K562 (cell line): ENCODE results near the gene FASTK. TPM values are rescaled to one million over a fixed set of nuclear protein-coding genes. Genes with fewer than 3 reads are reported as not detected.

Experiments
- ATAC-seq: fragments of 200-7000 bp; cut with Tn5 transposase; 3 replicates; pipeline ENCODE4 v1.9.1; 2020; ENCODE audit warnings: moderate library complexity
- BruUV-seq: library from RNA; stranded (reverse); fragments of 400-500 nt; replicated peaks from 2 replicates; lab custom pipeline; 2021; lab: Mats Ljungman, UMichigan
- CTCF ChIA-PET: fragments of 300-600 bp; formaldehyde crosslinking; extraction: SDS; loops from one replicate; lab custom pipeline; 2021; ENCODE audit warnings: low intra/inter-chr PET ratio; lab: Yijun Ruan, JAX
- POLR2A ChIA-PET: fragments of 300-600, 350-650 bp; sonication (Branson Sonifier 250); formaldehyde crosslinking; extraction: SDS; loops from one replicate; lab custom pipeline; 2021; ENCODE audit warnings: antibody characterized with exemption, inconsistent platforms; lab: Yijun Ruan, JAX
- DNase-seq, 4 experiments: peaks; one replicate each; pipeline versions ENCODE4 v3.0.0 to v3.0.0-alpha.2; 2011 to 2018; ENCODE audit warnings: low spot score in 3 of 4, mixed read lengths in 3 of 4; ENCODE audit errors: extremely low read depth in 1 of 4
- FAIRE-seq: peaks from 2 replicates; lab custom pipeline; 2011; peaks lifted over from hg19 to GRCh38; lab: Jason Lieb, UNC
- H2AFZ ChIP-seq: 2 replicates; pipeline ENCODE4 v1.6.0; 2011; ENCODE audit warnings: low read depth, low read length, control low read depth, inconsistent platforms
- H3K27ac ChIP-seq: fragments of 200-600 bp; 3 replicates; pipeline ENCODE4 v1.8.0; 2011; ENCODE audit warnings: low read depth, mild to moderate bottlenecking, control low read depth, inconsistent platforms, low read length, moderate library complexity, mixed read lengths; ENCODE audit errors: extremely low read depth
- H3K27me3 ChIP-seq, 2 experiments: fragments of 300-600 bp in 1 of 2; 2 replicates in 1 of 2; 3 replicates in 1 of 2; pipeline versions ENCODE4 v1.6.0 to v1.8.0; 2011; ENCODE audit warnings: inconsistent platforms in 2 of 2, low read length in 2 of 2, mild to moderate bottlenecking in 1 of 2, mixed read lengths in 1 of 2, moderate library complexity in 1 of 2; ENCODE audit not compliant: control insufficient read depth in 2 of 2, insufficient read depth in 2 of 2
- H3K36me3 ChIP-seq: fragments of 300-600 bp; 3 replicates; pipeline ENCODE4 v1.8.0; 2011; ENCODE audit warnings: mild to moderate bottlenecking, low read length, inconsistent platforms; ENCODE audit not compliant: control insufficient read depth, insufficient read depth
- H3K4me1 ChIP-seq, 2 experiments: fragments of 200-600 bp in 1 of 2; replicated peaks in 1 of 2; 2 replicates in 1 of 2; 3 replicates in 1 of 2; pipeline versions ENCODE4 v1.5.1 to v1.8.0; 2011; ENCODE audit warnings: inconsistent platforms in 2 of 2, low read length in 2 of 2, mild to moderate bottlenecking in 1 of 2, mixed read lengths in 1 of 2, moderate library complexity in 1 of 2; ENCODE audit not compliant: control insufficient read depth in 2 of 2, insufficient read depth in 2 of 2
- H3K4me2 ChIP-seq: 2 replicates; pipeline ENCODE4 v1.6.1; 2011; ENCODE audit warnings: low read length, control low read depth, inconsistent platforms, mixed read lengths; ENCODE audit not compliant: insufficient read depth
- H3K4me3 ChIP-seq: fragments of 200-600 bp; sonication (generic), shearing (Covaris generic); 2 replicates; pipeline ENCODE4 v1.5.1; 2016; ENCODE audit warnings: control low read depth, inconsistent platforms
- H3K79me2 ChIP-seq: fragments of 200-600 bp; 3 replicates; pipeline ENCODE4 v1.8.0; 2011; ENCODE audit warnings: low read length, inconsistent platforms; ENCODE audit not compliant: control insufficient read depth, insufficient read depth
- H3K9ac ChIP-seq, 2 experiments: 2 replicates each; pipeline versions ENCODE4 v1.6.0 to v1.6.1; 2011; ENCODE audit warnings: low read depth in 2 of 2, low read length in 2 of 2, control low read depth in 1 of 2, inconsistent platforms in 1 of 2, mild to moderate bottlenecking in 1 of 2, mixed read lengths in 1 of 2; ENCODE audit not compliant: insufficient read depth in 1 of 2
- H3K9me1 ChIP-seq: one replicate; pipeline ENCODE4 v1.6.0; 2011; ENCODE audit warnings: inconsistent platforms, mild to moderate bottlenecking, low read length, moderate library complexity; ENCODE audit not compliant: control insufficient read depth, insufficient read depth
- H3K9me3 ChIP-seq: replicated peaks from 2 replicates; pipeline ENCODE4 v1.5.1; 2011; ENCODE audit warnings: low read depth, low read length, inconsistent platforms; ENCODE audit not compliant: control insufficient read depth, insufficient read depth
- H4K20me1 ChIP-seq: replicated peaks from 2 replicates; pipeline ENCODE4 v1.6.1; 2011; ENCODE audit warnings: low read length, inconsistent platforms, mixed read lengths; ENCODE audit not compliant: control insufficient read depth, insufficient read depth
- CBFB ChIP-seq: sonication (generic); formaldehyde crosslinking; IDR thresholded peaks from 2 replicates; pipeline ENCODE4 v1.4.0; 2020; ENCODE audit warnings: mild to moderate bottlenecking, missing genetic modification reagents
- CBX3 ChIP-seq, 2 experiments: IDR thresholded peaks; 1 replicate in 1 of 2; 2 replicates in 1 of 2; pipeline ENCODE4 v1.6.1; 2012; ENCODE audit warnings: inconsistent platforms in 2 of 2, low read length in 2 of 2, borderline replicate concordance in 1 of 2, control low read depth in 1 of 2
- CREB1 ChIP-seq, 2 experiments: sonication (generic) in 1 of 2; formaldehyde crosslinking in 1 of 2; IDR thresholded peaks; 2 replicates each; pipeline versions ENCODE4 v1.6.1 to v1.8.0; 2012 to 2022; ENCODE audit warnings: inconsistent platforms in 1 of 2, mild to moderate bottlenecking in 1 of 2, missing genetic modification reagents in 1 of 2, moderate library complexity in 1 of 2
- CTBP1 ChIP-seq: fragments of 450-650 bp; IDR thresholded peaks from 2 replicates; pipeline ENCODE4 v1.6.1; 2016; ENCODE audit warnings: borderline replicate concordance
- EP300 ChIP-seq: IDR thresholded peaks from 2 replicates; pipeline ENCODE4 v1.6.1; 2012; ENCODE audit warnings: low read length, improper control_type of control experiment
- POLR2B ChIP-seq: fragments of 450-650 bp; IDR thresholded peaks from 2 replicates; pipeline ENCODE4 v1.6.1; 2018; ENCODE audit warnings: low read depth; ENCODE audit not compliant: partially characterized antibody
- PRDM10 ChIP-seq: fragments of 450-650 bp; IDR thresholded peaks from 2 replicates; pipeline ENCODE4 v1.6.1; 2018; ENCODE audit not compliant: partially characterized antibody
- RBM22 ChIP-seq: fragments of 200-400 bp; formaldehyde crosslinking; IDR thresholded peaks from 2 replicates; pipeline ENCODE4 v1.6.1; 2018; ENCODE audit warnings: low read length, low read depth; ENCODE audit not compliant: poor library complexity, severe bottlenecking
- SAFB ChIP-seq: fragments of 200-400 bp; formaldehyde crosslinking; IDR thresholded peaks from 2 replicates; pipeline ENCODE4 v1.6.1; 2017; ENCODE audit warnings: low read depth, low read length, borderline replicate concordance
- TCF7 ChIP-seq: sonication (generic); IDR thresholded peaks from 2 replicates; pipeline ENCODE4 v1.6.1; 2016; ENCODE audit warnings: antibody characterized with exemption, borderline replicate concordance
- WGBS: fragments of 100-300 bp; shearing (Covaris generic); methylation state at CpG from one replicate; pipeline ENCODE4 v1.1.6; 2016; ENCODE audit warnings: low coverage, mixed read lengths; ENCODE audit not compliant: insufficient coverage; ENCODE audit errors: missing lambda C conversion rate; 5-methylcytosine and 5-hydroxymethylcytosine counted together
- in situ Hi-C: fragments of 300-500 bp; cut with MboI; formaldehyde crosslinking; loops from 4 replicates; pipeline ENCODE4 v1.15.0; 2018; ENCODE audit warnings: inconsistent platforms, mixed read lengths
- intact Hi-C: fragments of 100-400 bp; cut with micrococcal nuclease; formaldehyde crosslinking; loops from 2 replicates; pipeline ENCODE4 v1.14.2; 2022
- polyA plus RNA-seq, 8 experiments: library from polyadenylated mRNA; depleted of rRNA in 4 of 8; stranded (reverse) in 5 of 8; unstranded in 3 of 8; fragments of >200 nt; fragmentation: Nextera tagmentation in 2 of 8; fragmentation: Illumina TruSeq in 1 of 8; extraction: Ambion mirVana in 2 of 8; extraction: Trizol in 1 of 8; gene quantifications; 2 replicates each; pipeline versions ENCODE4 v1.2.1 to v1.2.3, GENCODE V29; 2011 to 2014; ENCODE audit warnings: inconsistent platforms in 1 of 8, missing spikeins in 1 of 8
- total RNA-seq, 7 experiments: library from RNA; depleted of rRNA in 6 of 7; stranded (reverse); fragments of >200 nt in 6 of 7; fragmentation: Illumina TruSeq in 2 of 7; extraction: Trizol in 2 of 7; gene quantifications; 2 replicates each; pipeline versions ENCODE4 v1.2.1 to v1.2.3, GENCODE V29; 2011 to 2021; ENCODE audit warnings: low replicate concordance in 1 of 7
- TF ChIP-seq, protein P1 (sequence below): sonication (generic); formaldehyde crosslinking; IDR thresholded peaks from 2 replicates; pipeline ENCODE4 v1.8.0; 2022; ENCODE audit warnings: missing genetic modification reagents, mild to moderate bottlenecking, moderate library complexity, borderline replicate concordance
- TF ChIP-seq, protein P2 (sequence below), 2 experiments: fragments of 200-800 bp in 1 of 2; sonication (Bioruptor generic) in 1 of 2; sonication (generic) in 1 of 2; formaldehyde crosslinking in 1 of 2; IDR thresholded peaks in 1 of 2; conservative IDR thresholded peaks in 1 of 2; 2 replicates each; pipeline versions ENCODE4 v1.5.0 to v1.6.1; 2016 to 2020; ENCODE audit warnings: missing compliant biosample characterization in 1 of 2, missing genetic modification characterization in 1 of 2, missing genetic modification reagents in 1 of 2

FASTK gene
- total and polyA plus RNA-seq, 9 of the 15 experiments (the other 6 are each of a cell fraction or from before 2014, with no cell fraction given) = 0.51 to 150 (median 48.2) TPM

DNA sequence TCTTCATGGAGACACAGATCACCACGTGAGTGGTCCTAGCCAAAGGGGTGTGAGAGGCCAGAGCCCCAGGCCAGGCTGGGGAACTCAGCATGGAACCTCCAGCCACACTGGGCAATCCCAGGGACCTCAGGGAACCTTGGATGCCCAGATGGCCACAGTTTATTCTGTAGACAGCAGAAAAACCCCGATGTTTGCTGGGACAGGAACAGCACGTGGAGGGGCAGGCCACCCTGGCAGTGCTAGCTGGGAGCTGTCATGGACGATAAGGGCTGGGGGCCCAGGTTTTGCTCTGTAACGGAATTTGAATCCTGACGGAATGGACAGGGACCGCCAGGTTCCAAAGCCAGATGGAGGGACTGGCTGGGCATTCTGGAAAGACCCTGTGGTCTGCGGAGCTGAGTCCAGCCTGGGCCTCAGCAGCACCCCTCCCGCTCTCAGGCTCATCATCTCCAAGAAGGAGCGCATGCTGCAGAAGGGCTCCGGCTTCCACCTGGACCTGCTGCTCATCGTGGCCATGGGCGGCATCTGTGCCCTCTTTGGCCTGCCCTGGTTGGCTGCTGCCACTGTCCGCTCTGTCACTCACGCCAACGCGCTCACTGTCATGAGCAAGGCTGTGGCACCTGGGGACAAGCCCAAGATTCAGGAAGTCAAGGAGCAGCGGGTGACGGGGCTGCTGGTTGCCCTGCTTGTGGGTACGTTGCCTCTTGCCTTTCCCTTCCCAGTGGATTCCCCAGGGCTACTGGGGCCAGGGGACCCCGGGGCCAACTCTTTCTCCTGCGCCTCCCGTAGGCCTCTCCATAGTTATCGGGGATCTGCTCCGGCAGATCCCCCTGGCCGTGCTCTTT, 5.6 kb downstream of the FASTK start:
- Histone ChIP-seq H3K27ac (no peak overlapping the region), H3K79me2 (peaks cover 16% of the 10 kb centered on the region), H3K9me3 (no peaks in the 10 kb centered on the region), H3K4me3 (no peak overlapping the region), H3K36me3 (peaks cover 96% of the 10 kb centered on the region), H3K9ac (peak overlapping the region in 1 of 2 experiments; percentile 41; a peak in 1 of 4 replicates), H3K4me2 (no peak overlapping the region), H3K4me1 (peaks cover 23 to 73% of the 10 kb centered on the region in 2 experiments), H2AFZ (no peak overlapping the region), H4K20me1 (peaks cover 4% of the 10 kb centered on the region), H3K9me1 (no peaks in the 10 kb centered on the region), H3K27me3 (no peaks in the 10 kb centered on the region)
- DNase-seq (no peak), ATAC-seq (no peak), FAIRE-seq (peak; percentile 15)
- 92% methylated on average over 26 of the region's 26 CpGs for WGBS
- intact Hi-C loops (no loop called here), in situ Hi-C loops (no loop called here)
- CTCF ChIA-PET = no interaction called here
- POLR2A ChIA-PET = interaction anchor here (0.7 to 1.8 kb wide), 5 partner anchors 10 to 79 kb away, joined by 3 to 8 read pairs (median 5); no protein-coding TSS in a partner anchor
- BruUV-seq = no TSS peak
- TF ChIP-seq, protein P1, sequence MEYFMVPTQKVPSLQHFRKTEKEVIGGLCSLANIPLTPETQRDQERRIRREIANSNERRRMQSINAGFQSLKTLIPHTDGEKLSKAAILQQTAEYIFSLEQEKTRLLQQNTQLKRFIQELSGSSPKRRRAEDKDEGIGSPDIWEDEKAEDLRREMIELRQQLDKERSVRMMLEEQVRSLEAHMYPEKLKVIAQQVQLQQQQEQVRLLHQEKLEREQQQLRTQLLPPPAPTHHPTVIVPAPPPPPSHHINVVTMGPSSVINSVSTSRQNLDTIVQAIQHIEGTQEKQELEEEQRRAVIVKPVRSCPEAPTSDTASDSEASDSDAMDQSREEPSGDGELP (CRISPR knock-in tag) = peak; percentile 18; the same call in 1 of the 2 replicates
- TF ChIP-seq RBM22 (peak; percentile 95), TCF7 (no peak), CBX3 (IDR thresholded peaks at IDR 0.05; ENCODE audit: borderline replicate concordance in 1 of 2, low read length in 2 of 2) (no peak), EP300 (no peak), CBFB (CRISPR knock-in tag) (0 out of 2 replicates have a peak, but pooled peaks have one; percentile 29), CREB1 (IDR thresholded peaks at IDR 0.05) (no peak), CREB1 (CRISPR knock-in tag; IDR thresholded peaks at IDR 0.05) (no peak), CTBP1 (no peak), POLR2B (no peak), SAFB (no peak), PRDM10 (peak; percentile 27)
- TF ChIP-seq, protein P2, sequence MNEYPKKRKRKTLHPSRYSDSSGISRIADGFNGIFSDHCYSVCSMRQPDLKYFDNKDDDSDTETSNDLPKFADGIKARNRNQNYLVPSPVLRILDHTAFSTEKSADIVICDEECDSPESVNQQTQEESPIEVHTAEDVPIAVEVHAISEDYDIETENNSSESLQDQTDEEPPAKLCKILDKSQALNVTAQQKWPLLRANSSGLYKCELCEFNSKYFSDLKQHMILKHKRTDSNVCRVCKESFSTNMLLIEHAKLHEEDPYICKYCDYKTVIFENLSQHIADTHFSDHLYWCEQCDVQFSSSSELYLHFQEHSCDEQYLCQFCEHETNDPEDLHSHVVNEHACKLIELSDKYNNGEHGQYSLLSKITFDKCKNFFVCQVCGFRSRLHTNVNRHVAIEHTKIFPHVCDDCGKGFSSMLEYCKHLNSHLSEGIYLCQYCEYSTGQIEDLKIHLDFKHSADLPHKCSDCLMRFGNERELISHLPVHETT (CRISPR knock-in tag; conservative IDR thresholded peaks at IDR 0.05 in 1 of 2, IDR thresholded peaks at IDR 0.05 in 1 of 2) = no peak
